GM10847 (cell line): Measurements from ENCODE around the gene PAXX.

Experiments used
- POLR2A ChIP-seq: IDR thresholded peaks from 2 replicates; pipeline ENCODE4 v1.6.1; 2011; ENCODE audit not compliant: insufficient read length; ENCODE audit errors: extremely low read depth

Gene PAXX

DNA sequence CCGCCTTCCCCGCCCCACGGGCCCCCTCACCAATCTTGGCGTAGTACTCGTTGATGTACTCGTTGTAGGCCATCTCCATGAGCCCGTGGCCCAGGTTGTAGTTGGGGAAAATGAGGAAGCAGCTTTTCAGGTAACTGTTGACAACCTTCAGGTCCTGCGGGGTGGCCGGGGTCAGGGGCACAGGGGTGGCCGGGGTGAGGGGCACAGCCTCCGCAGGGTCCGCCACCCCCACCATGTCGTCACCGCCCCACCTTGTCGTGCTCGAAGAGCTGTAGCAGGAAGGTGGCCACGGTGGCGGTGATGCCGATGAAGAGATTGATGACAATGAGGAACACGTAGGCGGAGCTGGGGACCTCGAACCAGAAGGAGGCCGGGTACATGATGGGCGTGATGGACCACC, 18.9 kb downstream of the PAXX start:
- TF ChIP-seq POLR2A, result no peak

GRCh38 chr9:137011907-137012675, 19.9 kb downstream of the PAXX start:
- TF ChIP-seq POLR2A, result no peak

GRCh38 chr9:137012694-137013570, 20.7 kb downstream of the PAXX start:
- no peak for TF ChIP-seq POLR2A

- TF ChIP-seq POLR2A, result no peak
Measured at GRCh38 chr9:137013571-137013940, 21.3 kb downstream of the PAXX start.

- no peak for TF ChIP-seq POLR2A
Measured at GRCh38 chr9:137014166-137014565, 21.9 kb downstream of the PAXX start.

- no peak for TF ChIP-seq POLR2A
Measured at GRCh38 chr9:137014776-137015539, 22.7 kb downstream of the PAXX start.

DNA sequence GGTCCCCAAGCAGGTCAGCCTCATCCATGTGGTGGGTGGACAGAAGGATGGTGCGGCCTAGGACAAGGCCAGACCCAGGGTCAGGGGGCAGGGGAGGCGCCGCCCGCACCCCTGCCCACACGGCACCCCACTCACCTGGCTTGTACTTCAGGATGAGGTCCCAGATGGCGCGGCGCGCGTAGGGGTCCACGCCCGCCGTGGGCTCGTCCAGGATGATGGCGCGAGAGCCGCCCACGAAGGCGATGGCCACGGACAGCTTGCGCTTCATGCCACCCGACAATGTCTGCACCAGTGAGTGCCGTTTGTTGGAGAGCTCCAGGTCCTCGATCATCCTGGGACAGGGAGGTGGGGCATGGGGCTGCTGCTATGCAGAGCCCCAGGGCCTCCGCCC, 23.3 kb downstream of the PAXX start:
- TF ChIP-seq POLR2A, result no peak

- TF ChIP-seq POLR2A, result no peak
Measured at GRCh38 chr9:137015976-137016375, 23.8 kb downstream of the PAXX start.

DNA sequence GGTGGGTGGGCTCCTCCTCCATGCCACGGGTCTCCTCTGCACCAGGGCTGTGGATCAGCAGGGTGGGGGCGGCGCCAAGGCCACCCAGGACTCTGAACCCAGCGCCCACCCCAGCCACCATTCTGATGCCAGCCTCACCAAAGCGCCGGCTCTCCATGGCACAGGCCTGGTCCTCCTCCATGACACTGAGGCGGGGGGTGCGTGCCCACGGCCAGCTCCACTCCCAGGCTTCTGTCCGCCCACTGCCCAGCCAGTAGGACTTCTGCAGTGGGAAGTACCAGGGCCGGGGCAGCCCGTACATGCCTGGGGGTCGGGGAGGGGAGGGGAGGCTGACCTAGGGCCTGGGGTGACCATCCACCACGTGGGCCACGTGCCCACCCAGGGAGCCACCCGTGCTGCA, 24.2 kb downstream of the PAXX start:
- TF ChIP-seq POLR2A, result no peak

GRCh38 chr9:137017071-137017470, 24.8 kb downstream of the PAXX start:
- no peak for TF ChIP-seq POLR2A

DNA sequence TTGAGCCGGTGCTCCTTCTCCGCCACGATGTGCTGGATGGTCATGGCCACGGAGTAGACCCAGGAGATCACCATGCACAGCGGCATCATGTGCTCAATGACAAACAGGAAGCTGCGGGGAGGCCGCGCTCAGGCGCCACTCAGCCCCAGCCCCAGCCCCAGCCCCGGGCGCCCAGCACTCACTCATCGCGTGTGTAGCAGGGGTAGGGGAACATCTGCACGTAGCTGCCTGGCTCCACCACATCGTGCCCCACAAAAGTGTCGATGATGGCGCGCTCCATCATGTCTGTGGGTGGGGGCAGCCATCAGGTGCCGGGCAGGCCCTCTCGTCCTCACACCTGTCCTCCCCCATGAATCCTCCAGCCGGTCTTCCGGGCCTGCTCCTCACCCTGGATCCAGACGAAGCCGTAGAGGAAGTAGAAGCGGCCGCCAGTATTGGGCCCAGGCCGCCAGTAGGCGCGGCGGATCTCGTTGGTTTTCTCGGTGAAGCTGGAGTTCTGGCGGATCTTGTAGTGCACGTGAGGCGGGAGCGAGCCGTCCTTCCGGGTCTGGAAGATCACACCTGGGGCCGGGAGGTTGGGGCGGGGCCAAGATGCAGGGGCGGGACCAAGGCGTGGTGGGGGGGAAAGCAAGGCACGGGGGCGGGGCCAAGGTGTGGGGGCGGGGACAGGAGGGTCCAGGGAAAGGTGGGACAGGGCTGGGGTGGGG, 25.7 kb downstream of the PAXX start:
- TF ChIP-seq POLR2A, result no peak

DNA sequence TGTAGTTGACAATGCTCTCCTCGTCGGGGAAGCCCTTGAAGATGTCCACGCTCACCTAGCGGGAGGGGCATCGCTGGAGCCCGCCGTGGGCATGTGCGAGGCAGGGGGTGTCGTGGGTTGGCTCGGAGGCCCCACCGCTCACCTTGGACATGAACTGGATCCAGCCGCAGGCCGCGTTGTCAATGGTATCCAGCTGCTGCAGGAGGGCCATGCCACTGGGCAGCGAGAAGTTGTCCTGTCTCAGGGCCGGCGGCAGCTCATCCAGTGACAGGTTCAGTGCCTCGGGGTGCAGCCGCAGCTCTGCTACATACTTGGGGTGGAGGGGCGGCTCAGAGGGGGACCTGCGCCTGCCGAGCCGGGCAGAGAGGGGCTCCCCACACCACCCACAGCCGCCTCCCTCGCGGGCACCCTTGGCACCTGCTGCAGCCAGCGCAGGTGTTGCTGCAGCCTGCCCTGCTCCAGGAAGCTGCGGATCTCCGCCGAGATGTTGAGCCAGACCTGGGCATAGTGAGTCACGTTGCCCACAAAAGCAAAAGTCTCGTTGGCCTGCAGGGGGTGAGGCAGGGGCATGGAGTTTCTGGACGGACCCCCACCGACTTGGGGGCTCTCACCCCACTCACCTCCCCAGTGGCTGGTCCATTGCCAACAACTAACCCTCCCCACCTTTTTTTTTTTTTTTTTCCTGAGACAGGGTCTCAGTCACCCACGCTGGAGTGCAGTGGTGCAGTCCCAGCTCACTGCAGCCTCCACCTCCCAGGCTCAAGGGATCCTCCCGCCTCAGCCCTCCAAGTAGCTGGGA, 26.7 kb downstream of the PAXX start:
- TF ChIP-seq POLR2A, result no peak

DNA sequence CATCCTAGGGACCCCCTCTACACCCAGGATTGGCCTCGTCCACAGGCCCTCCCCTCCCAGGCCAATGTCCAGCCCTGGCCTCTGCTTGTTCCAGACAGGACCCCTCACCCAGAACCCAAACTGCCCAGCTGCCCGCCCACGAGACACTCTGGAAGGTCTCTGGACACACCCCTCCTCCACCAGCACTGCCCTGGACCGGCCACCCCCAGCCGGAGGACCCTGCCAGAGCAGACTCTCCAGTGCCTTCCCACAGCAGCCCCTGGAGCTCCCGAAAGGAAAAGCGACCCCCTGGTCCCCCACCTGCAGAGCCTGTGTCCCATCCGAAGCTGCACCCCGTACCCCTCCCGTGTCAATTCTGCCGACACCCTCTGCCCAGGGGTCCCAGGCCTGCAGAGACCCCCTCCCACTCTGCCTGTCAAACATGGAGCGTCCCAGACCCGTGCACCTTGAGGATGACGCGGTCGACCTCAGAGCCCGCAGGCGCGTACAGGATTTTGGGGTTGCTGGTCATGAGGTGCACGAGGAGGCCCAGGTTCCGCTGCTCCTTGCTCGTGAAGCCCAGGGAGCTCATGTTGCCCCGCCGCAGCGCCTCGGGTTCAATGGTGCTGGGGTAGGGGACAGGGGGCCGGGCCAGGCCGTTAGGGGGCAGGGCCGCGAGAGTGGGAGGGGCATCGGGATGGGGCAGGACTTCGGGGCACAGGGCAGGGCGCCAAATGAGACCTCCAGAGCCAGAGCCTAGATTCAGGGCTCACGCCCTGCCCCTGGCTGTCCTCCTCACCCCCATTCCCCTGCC, 27.9 kb downstream of the PAXX start:
- no peak for TF ChIP-seq POLR2A
